ENCODE results near the gene CYP4F22.
A peak's percentile ranks its signal among the peaks of the same experiment; 100 is the strongest.
"Not testable (repeated sequence)": the region's sequence is repeated elsewhere in the genome, so short reads cannot be mapped to it uniquely, and the experiment has no call there.

CYP4F22 gene

DNA sequence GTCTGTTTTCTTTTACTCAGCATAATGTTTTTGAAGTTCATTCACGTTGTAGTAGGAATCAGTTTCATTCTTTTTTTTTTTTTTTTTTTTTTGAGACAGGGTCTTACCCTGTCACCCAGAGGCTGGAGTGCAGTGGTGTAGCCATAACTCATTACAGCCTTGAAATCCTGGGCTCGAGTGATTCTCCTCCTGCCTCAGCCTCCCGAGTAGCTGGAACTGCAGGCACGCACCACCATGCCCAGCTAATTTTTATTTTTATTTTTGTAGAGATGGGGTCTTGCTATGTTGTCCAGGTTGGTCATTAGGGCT lies 25.2 kb downstream of the CYP4F22 start:
- H3K27ac ChIP-seq = peak overlapping the region; percentile 52
- DNase-seq (ENCODE audit: low read depth, low spot score) = not testable (repeated sequence)

DNA sequence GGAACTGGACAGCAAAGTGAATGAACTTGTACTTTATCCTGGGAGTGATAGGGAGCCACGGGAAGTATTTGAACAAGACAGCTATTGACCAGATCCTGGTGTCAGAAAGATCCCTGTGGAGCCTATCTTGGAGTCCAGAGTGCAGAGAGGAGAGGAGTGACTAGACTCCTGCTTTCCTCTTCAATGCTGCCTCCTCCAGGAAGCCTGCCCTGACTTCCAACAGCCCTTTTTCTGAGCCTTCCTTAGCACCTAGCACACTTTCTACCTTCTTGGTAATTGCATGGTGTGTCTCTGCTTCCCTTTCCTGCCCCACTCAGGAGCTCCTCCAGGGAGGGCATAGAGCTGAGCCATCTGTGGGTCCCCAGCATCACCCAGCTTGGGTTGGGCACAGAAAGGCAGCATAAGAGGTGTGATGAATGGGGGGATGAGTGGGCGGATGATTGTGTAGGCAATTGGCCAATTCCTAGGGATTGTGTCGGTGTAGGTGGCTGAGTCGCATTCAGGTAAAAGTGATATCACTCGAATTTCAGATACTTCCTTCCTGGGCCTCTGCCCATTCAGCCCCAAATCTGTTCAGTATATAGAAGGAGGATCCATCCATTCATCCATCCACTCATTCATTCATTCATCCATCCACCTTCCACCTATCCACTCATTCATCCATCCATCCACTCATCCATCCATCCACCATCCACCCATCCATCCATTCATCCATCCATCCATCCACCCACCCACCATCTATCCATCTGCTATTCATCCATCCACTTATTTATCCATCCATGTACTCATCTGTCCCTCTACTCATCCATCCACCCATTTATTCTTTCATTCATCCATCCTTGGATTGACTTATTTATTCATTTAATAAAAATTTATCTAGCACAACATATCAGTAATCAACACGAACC lies 26.9 kb downstream of the CYP4F22 start:
- no peak for DNase-seq (ENCODE audit: low read depth, low spot score)
- H3K27ac ChIP-seq = no peak overlapping the region

GRCh38 chr19:15536350-15536749 lies 28.0 kb downstream of the CYP4F22 start:
- H3K27ac ChIP-seq = no peak overlapping the region
- DNase-seq (ENCODE audit: low read depth, low spot score) = no peak

GRCh38 chr19:15538774-15539173 lies 30.4 kb downstream of the CYP4F22 start:
- no peak for DNase-seq (ENCODE audit: low read depth, low spot score)
- H3K27ac ChIP-seq = no peak overlapping the region

- H3K27ac ChIP-seq = no peak overlapping the region
- no peak for DNase-seq (ENCODE audit: low read depth, low spot score)
Observed at GRCh38 chr19:15539638-15540037, 31.3 kb downstream of the CYP4F22 start.

DNA sequence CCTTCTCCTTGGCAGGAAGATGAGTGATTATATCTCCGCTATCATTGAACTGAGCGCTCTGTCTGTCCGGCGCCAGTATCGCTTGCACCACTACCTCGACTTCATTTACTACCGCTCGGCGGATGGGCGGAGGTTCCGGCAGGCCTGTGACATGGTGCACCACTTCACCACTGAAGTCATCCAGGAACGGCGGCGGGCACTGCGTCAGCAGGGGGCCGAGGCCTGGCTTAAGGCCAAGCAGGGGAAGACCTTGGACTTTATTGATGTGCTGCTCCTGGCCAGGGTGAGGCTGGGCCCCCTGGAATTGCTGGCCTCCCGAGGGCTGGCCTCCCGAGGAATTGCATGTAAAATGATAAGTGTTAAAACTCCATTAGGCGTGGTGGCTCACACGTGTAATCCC lies 32.1 kb downstream of the CYP4F22 start:
- no peak overlapping the region for H3K27ac ChIP-seq
- no peak for DNase-seq (ENCODE audit: low read depth, low spot score)

DNA sequence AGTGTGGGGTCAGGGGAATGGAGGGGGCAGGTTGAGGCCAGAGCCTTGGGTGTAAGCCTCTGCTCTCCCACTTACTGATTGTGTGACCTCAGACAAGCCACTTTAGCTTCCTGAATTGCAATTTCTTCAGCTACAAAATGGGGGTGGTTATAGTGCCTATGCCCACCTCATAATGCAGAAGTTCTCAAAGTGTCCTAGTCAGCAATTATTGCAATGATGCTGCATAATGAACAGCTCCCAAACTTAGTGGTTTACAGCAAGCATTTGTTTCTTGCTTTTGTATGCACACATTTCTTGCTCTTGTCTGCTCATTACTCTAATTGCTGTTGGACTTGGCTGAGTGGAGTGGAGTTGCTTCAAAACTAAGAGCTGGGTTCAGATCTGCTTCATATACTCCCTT lies 36.0 kb downstream of the CYP4F22 start:
- no peak overlapping the region for H3K27ac ChIP-seq
- DNase-seq (ENCODE audit: low read depth, low spot score) = no peak

GRCh38 chr19:15544970-15545369 lies 36.6 kb downstream of the CYP4F22 start:
- H3K27ac ChIP-seq = no peak overlapping the region
- DNase-seq (ENCODE audit: low read depth, low spot score) = no peak

- H3K27ac ChIP-seq = no peak overlapping the region
- no peak for DNase-seq (ENCODE audit: low read depth, low spot score)
Observed at GRCh38 chr19:15548648-15549047, 40.3 kb downstream of the CYP4F22 start.

DNA sequence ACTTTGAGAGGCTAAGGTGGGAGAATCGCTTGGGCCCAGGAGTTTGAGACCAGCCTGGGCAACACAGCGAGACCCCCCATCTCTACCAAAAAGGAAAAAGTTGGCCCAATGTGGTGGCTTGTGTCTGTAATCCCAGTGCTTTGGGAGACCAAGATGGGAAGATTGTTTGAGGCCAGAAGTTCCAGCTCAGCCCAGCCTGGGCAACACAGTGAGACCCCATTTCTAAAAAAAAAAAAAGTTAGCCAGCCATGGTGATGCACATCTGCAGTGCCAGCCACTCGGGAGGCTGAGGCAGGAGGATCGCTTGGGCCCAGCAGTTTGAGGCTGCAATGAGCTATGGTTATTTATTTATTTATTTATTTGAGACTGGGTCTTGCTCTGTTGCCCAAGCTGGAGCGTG lies 41.3 kb downstream of the CYP4F22 start:
- DNase-seq (ENCODE audit: low read depth, low spot score) = no peak

DNA sequence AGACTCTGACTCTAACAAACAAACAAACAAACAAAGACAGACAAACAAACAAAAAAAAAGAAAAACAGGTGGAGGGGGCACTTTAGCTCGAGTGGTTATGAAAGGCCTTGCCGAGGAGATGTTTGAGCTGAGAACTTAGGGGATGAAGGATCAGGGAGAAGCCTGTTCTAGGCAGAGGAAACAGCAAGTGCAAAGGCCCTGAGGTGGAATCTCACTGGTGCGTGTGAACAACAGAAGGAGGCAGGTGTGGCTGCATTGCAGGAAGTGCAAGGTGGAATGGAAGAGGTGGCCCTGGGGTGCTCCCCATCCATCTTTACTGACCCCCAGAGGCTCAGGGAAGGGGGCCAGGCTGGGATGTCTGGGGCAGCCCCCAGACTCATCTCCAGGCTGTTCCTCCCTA lies 41.9 kb downstream of the CYP4F22 start:
- no peak for DNase-seq (ENCODE audit: low read depth, low spot score)
- H3K27ac ChIP-seq = no peak overlapping the region

More for the DNA sequence above, 41.3 kb downstream of the CYP4F22 start:
- no peak overlapping the region for H3K27ac ChIP-seq

- no peak overlapping the region for H3K27ac ChIP-seq
Observed at GRCh38 chr19:15550929-15551292, 42.6 kb downstream of the CYP4F22 start.

GRCh38 chr19:15551293-15552004 lies 43.1 kb downstream of the CYP4F22 start:
- no peak overlapping the region for H3K27ac ChIP-seq
- no peak for DNase-seq (ENCODE audit: low read depth, low spot score)

More at GRCh38 chr19:15550929-15551292, 42.6 kb downstream of the CYP4F22 start:
- no peak for DNase-seq (ENCODE audit: low read depth, low spot score)

DNA sequence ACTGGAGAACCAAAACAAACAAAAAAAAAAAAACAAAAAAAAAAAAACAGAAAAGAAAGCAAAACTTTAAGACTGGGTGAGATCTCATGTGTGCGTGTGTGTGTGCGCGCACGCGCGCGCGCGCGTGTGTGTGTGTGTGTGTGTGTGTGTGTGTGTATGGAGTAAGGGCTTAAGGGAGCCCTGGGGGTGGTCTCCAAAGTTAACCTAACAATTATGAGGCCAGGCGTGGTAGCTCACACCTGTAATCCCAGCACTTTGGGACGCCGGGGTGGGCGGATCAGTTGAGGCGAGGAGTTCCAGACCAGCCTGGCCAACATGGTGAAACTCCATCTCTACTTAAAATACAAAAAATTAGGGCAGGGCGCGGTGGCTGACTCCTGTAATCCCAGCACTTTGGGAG lies 46.7 kb downstream of the CYP4F22 start:
- H3K27ac ChIP-seq = no peak overlapping the region
- DNase-seq (ENCODE audit: low read depth, low spot score) = no peak

GRCh38 chr19:15555759-15556633 lies 47.7 kb downstream of the CYP4F22 start:
- H3K27ac ChIP-seq = no peak overlapping the region
- peak; percentile 60 for DNase-seq (ENCODE audit: low read depth, low spot score)

DNA sequence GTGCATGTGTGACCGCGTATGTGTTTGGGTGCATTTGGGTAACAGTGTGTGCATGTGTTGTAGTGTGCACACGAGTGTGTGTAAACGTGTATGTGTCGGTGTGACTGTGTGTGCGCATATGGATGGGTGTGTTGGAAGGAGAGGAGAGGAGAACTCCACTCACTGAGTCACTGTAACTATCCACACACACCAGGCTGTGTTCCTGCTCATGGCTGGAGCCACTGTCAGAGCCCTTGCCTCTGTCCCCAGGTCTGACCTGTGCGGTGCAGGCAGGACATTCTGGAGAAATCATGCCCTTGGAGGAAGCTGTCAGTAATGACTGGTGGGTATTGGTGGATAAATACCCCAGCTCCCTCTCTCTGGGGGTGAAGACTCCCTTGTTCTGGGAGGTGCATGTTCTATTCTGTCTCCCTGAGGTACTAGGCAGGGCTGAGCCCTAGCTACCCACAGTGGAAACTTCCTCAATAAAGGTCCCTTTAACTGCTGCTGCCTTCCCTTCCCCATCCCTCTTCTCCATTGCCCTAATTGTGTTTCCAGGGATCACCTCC lies 48.4 kb downstream of the CYP4F22 start:
- DNase-seq (ENCODE audit: low read depth, low spot score) = no peak
- H3K27ac ChIP-seq = no peak overlapping the region

DNA sequence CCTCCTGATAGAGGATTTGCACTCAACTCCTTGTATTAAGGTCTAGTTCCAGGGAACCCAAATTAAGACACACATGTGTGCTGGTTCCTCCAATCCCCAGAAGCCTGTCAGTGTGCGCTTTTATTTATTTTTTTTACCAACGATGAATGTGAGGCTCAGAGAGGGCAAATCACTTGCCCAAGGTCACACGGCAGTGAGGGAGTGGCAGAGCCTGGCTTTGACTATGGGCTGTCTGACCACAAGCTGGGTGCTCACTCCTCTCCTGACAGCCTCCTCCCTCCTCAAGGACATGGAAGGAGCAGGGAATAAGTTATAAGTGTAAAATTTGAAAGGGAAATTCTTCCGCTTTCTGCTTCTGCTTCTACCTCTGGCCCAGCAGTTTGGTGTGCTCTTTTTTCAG lies 48.9 kb downstream of the CYP4F22 start:
- no peak overlapping the region for H3K27ac ChIP-seq
- no peak for DNase-seq (ENCODE audit: low read depth, low spot score)

GRCh38 chr19:15562145-15562544 lies 53.8 kb downstream of the CYP4F22 start:
- H3K27ac ChIP-seq = no peak overlapping the region
- DNase-seq (ENCODE audit: low read depth, low spot score) = no peak

- DNase-seq (ENCODE audit: low read depth, low spot score) = no peak
- H3K27ac ChIP-seq = no peak overlapping the region
Observed at GRCh38 chr19:15562861-15563260, 54.5 kb downstream of the CYP4F22 start.

DNA sequence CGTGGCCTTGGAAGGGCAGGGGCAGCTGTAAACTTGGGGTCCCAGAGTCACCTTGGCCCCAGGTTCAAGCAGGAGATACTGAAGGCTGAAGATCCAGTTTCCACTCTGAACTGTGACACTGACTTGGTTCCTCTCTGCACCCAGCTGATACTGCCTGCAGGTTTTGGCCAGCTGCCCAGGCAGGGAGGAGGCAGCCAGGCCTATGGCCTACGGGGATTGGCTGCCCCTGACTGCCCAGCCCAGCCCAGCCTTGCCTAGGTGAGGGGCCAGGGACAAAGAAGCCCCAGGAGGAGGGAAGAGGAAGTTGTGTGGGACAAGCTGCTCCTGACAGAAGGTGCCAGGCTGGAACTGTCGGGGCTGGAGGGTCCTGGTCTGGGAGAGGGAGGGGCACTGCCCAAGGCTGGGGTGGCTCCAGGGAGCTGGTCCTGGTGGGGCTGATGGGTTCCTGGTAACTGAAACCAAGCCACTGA lies 55.0 kb downstream of the CYP4F22 start:
- no peak for DNase-seq (ENCODE audit: low read depth, low spot score)

More for the DNA sequence above, 55.0 kb downstream of the CYP4F22 start:
- no peak overlapping the region for H3K27ac ChIP-seq

All from epithelial cell of prostate (primary cell).